CD4-positive, alpha-beta T cell (primary cell): Measurements from ENCODE around the gene PDZK1IP1. TPM values are rescaled to one million over a fixed set of nuclear protein-coding genes. Genes with fewer than 3 reads are reported as not detected.

Experiments used
- ATAC-seq: fragments of 200-7000 bp; cut with Tn5 transposase; one replicate; pipeline ENCODE4 v1.10.0; 2022; ENCODE audit warnings: mild to moderate bottlenecking; ENCODE audit not compliant: poor library complexity
- CTCF ChIA-PET: fragments of 350-600 bp; sonication (Branson Sonifier 250); formaldehyde crosslinking; loops from one replicate; lab custom pipeline; 2021; ENCODE audit warnings: antibody characterized with exemption, inconsistent platforms; lab: Charles Lee
- POLR2A ChIA-PET: fragments of 350-600 bp; sonication (Branson Sonifier 250); formaldehyde crosslinking; loops from one replicate; lab custom pipeline; 2021; ENCODE audit warnings: antibody characterized with exemption, inconsistent platforms; lab: Charles Lee
- DNase-seq, 14 experiments: peaks; one replicate each; pipeline ENCODE4 v3.0.0-alpha.2; 2013 to 2020; ENCODE audit warnings: mixed read lengths in 2 of 14
- H3K27ac ChIP-seq, 2 donors: one replicate each; pipeline versions ENCODE4 v1.5.1 to v1.7.0; 2013; ENCODE audit warnings: low read length in 2 of 2, low read depth in 1 of 2, mild to moderate bottlenecking in 1 of 2
- H3K27me3 ChIP-seq, 2 experiments: 1 replicate in 1 of 2; 2 replicates in 1 of 2; pipeline versions ENCODE4 v1.6.1 to v1.7.0; 2013; ENCODE audit warnings: low read length in 2 of 2, control low read depth in 1 of 2, mild to moderate bottlenecking in 1 of 2, moderate library complexity in 1 of 2; ENCODE audit not compliant: insufficient read depth in 2 of 2, control insufficient read depth in 1 of 2
- H3K36me3 ChIP-seq: one replicate; pipeline ENCODE4 v1.6.1; 2013; ENCODE audit warnings: low read length, control low read depth; ENCODE audit not compliant: insufficient read depth
- H3K4me1 ChIP-seq: one replicate; pipeline ENCODE4 v1.6.1; 2013; ENCODE audit warnings: low read length, control low read depth; ENCODE audit not compliant: insufficient read depth
- H3K4me3 ChIP-seq: one replicate; pipeline ENCODE4 v1.5.1; 2013; ENCODE audit warnings: mild to moderate bottlenecking, low read length, moderate library complexity
- H3K9me3 ChIP-seq, 2 experiments: 1 replicate in 1 of 2; 2 replicates in 1 of 2; pipeline versions ENCODE4 v1.6.1 to v1.7.0; 2013; ENCODE audit warnings: low read length in 2 of 2, mild to moderate bottlenecking in 2 of 2, control low read depth in 1 of 2, moderate library complexity in 1 of 2; ENCODE audit not compliant: control insufficient read depth in 1 of 2, insufficient read depth in 1 of 2
- H3K27ac Mint-ChIP-seq: one replicate; pipeline ENCODE4 v1.8.0; 2020; ENCODE audit warnings: mixed read lengths
- H3K27me3 Mint-ChIP-seq: one replicate; pipeline ENCODE4 v1.8.0; 2021; ENCODE audit warnings: mixed read lengths
- H3K36me3 Mint-ChIP-seq: one replicate; pipeline ENCODE4 v1.8.0; 2021; ENCODE audit warnings: low read depth, mixed read lengths
- H3K4me1 Mint-ChIP-seq: one replicate; pipeline ENCODE4 v1.8.0; 2021; ENCODE audit warnings: low read depth, mixed read lengths
- H3K4me3 Mint-ChIP-seq: one replicate; pipeline ENCODE4 v1.8.0; 2020; ENCODE audit warnings: mild to moderate bottlenecking, mixed read lengths
- H3K9me3 Mint-ChIP-seq: one replicate; pipeline ENCODE4 v1.8.0; 2020; ENCODE audit warnings: mixed read lengths
- CTCF ChIP-seq: fragments of 200-600 bp; IDR thresholded peaks from one replicate; pipeline ENCODE4 v1.8.0; 2022; ENCODE audit warnings: antibody characterized with exemption, mild to moderate bottlenecking
- intact Hi-C, 2 experiments: fragments of 100-400 bp; cut with DNase I in 1 of 2; cut with micrococcal nuclease in 1 of 2; formaldehyde crosslinking; loops; one replicate each; pipeline versions ENCODE4 v1.15.1 to v1.9.0; 2023 to 2025; cut with DNase I, micrococcal nuclease
- total RNA-seq, 174 experiments: library from RNA in 2 of 174; stranded (reverse) in 2 of 174; gene quantifications; one replicate each; pipeline ENCODE4 v1.2.3 and lab custom pipeline; 2021 to 2026

PDZK1IP1 gene
- total RNA-seq, 2 experiments from 2014 or later = not detected

- intact Hi-C loops = no loop called here
- H3K4me1 ChIP-seq = no peaks in the 10 kb centered on the region
- H3K4me3 Mint-ChIP-seq = no peak overlapping the region
- H3K27me3 ChIP-seq = peaks cover 0 to 6% of the 10 kb centered on the region in 2 experiments
- H3K4me1 Mint-ChIP-seq = no peaks in the 10 kb centered on the region
- DNase-seq (no peak), ATAC-seq (no peak)
- H3K9me3 ChIP-seq = no peaks in the 10 kb centered on the region
- no peaks in the 10 kb centered on the region for H3K36me3 ChIP-seq
- TF ChIP-seq CTCF = no peak
- no peak overlapping the region for H3K27ac Mint-ChIP-seq
- H3K36me3 Mint-ChIP-seq = no peaks in the 10 kb centered on the region
- no peak overlapping the region for H3K27ac ChIP-seq
- POLR2A ChIA-PET = no interaction called here
- H3K4me3 ChIP-seq = no peak overlapping the region
- H3K27me3 Mint-ChIP-seq = peaks cover 12% of the 10 kb centered on the region
- CTCF ChIA-PET = no interaction called here
- H3K9me3 Mint-ChIP-seq = no peaks in the 10 kb centered on the region
These were observed 23.6 kb upstream of the PDZK1IP1 start for GRCh38 chr1:47213230-47213963.

GRCh38 chr1:47212636-47213229, 22.9 kb upstream of the PDZK1IP1 start:
- H3K9me3 Mint-ChIP-seq = no peaks in the 10 kb centered on the region
- CTCF ChIA-PET = no interaction called here

GRCh38 chr1:47211796-47212269, 22.0 kb upstream of the PDZK1IP1 start:
- Mint-ChIP-seq H3K36me3 (no peaks in the 10 kb centered on the region), H3K4me3 (no peak overlapping the region), H3K27me3 (peaks cover 12% of the 10 kb centered on the region), H3K27ac (no peak overlapping the region), H3K9me3 (no peaks in the 10 kb centered on the region), H3K4me1 (no peaks in the 10 kb centered on the region)
- CTCF ChIA-PET = no interaction called here
- POLR2A ChIA-PET = no interaction called here
- DNase-seq (no peak), ATAC-seq (no peak)
- Histone ChIP-seq H3K4me1 (no peaks in the 10 kb centered on the region), H3K4me3 (no peak overlapping the region), H3K27me3 (peaks cover 0 to 9% of the 10 kb centered on the region in 2 experiments), H3K27ac (no peak overlapping the region), H3K36me3 (no peaks in the 10 kb centered on the region), H3K9me3 (no peaks in the 10 kb centered on the region)
- no peak for TF ChIP-seq CTCF
- intact Hi-C loops = no loop called here

More at GRCh38 chr1:47212636-47213229, 22.9 kb upstream of the PDZK1IP1 start:
- H3K4me3 ChIP-seq = no peak overlapping the region
- no peak for TF ChIP-seq CTCF
- Mint-ChIP-seq H3K4me1 (no peaks in the 10 kb centered on the region), H3K4me3 (no peak overlapping the region), H3K36me3 (no peaks in the 10 kb centered on the region), H3K27me3 (peaks cover 12% of the 10 kb centered on the region), H3K27ac (no peak overlapping the region)
- H3K4me1 ChIP-seq = no peaks in the 10 kb centered on the region
- intact Hi-C loops = no loop called here
- H3K9me3 ChIP-seq = no peaks in the 10 kb centered on the region
- H3K36me3 ChIP-seq = no peaks in the 10 kb centered on the region
- no peak for DNase-seq
- POLR2A ChIA-PET = no interaction called here
- H3K27me3 ChIP-seq = peaks cover 0 to 8% of the 10 kb centered on the region in 2 experiments
- ATAC-seq = no peak
- H3K27ac ChIP-seq = no peak overlapping the region
